COLO829 (cell line): ENCODE measurements around the gene CFAP210.

Experiments used
- DNase-seq: peaks from one replicate; pipeline ENCODE4 v3.0.0; 2012; ENCODE audit warnings: low spot score

The CFAP210 gene

GRCh38 chr2:169673106-169673505, 21.1 kb downstream of the CFAP210 start:
- DNase-seq: no peak

- DNase-seq: no peak
Measured at GRCh38 chr2:169672406-169672805, 21.8 kb downstream of the CFAP210 start.

- peak; percentile 65 for DNase-seq
Measured at GRCh38 chr2:169670937-169671336, 23.3 kb downstream of the CFAP210 start.

- DNase-seq: peak; percentile 82
Measured at GRCh38 chr2:169670215-169670651, 24.0 kb downstream of the CFAP210 start.

GRCh38 chr2:169667583-169667982, 26.6 kb downstream of the CFAP210 start:
- no peak for DNase-seq

- no peak for DNase-seq
Measured at GRCh38 chr2:169664978-169665930, 29.0 kb downstream of the CFAP210 start.

- no peak for DNase-seq
Measured at GRCh38 chr2:169664600-169664977, 29.6 kb downstream of the CFAP210 start.

GRCh38 chr2:169663247-169663646, 31.0 kb downstream of the CFAP210 start:
- DNase-seq: no peak

- DNase-seq: no peak
Measured at GRCh38 chr2:169662744-169663143, 31.5 kb downstream of the CFAP210 start.

- DNase-seq: no peak
Measured at GRCh38 chr2:169661265-169661664, 32.9 kb downstream of the CFAP210 start.

- DNase-seq: no peak
Measured at GRCh38 chr2:169659320-169659719, 34.9 kb downstream of the CFAP210 start.

- DNase-seq: no peak
Measured at GRCh38 chr2:169658877-169659276, 35.3 kb downstream of the CFAP210 start.

GRCh38 chr2:169656164-169656563, 38.0 kb downstream of the CFAP210 start:
- no peak for DNase-seq

- DNase-seq: no peak
Measured at GRCh38 chr2:169653636-169654035, 40.6 kb downstream of the CFAP210 start.

- DNase-seq: no peak
Measured at GRCh38 chr2:169649278-169649677, 44.9 kb downstream of the CFAP210 start.

GRCh38 chr2:169647496-169647895, 46.7 kb downstream of the CFAP210 start:
- no peak for DNase-seq

- no peak for DNase-seq
Measured at GRCh38 chr2:169644173-169644572, 50.0 kb downstream of the CFAP210 start.

- no peak for DNase-seq
Measured at GRCh38 chr2:169641464-169641863, 52.7 kb downstream of the CFAP210 start.

GRCh38 chr2:169640104-169640503, 54.1 kb downstream of the CFAP210 start:
- DNase-seq: no peak

- DNase-seq: no peak
Measured at GRCh38 chr2:169637620-169638019, 56.6 kb downstream of the CFAP210 start.

GRCh38 chr2:169636440-169637097, 57.6 kb downstream of the CFAP210 start:
- DNase-seq: no peak

- no peak for DNase-seq
Measured at GRCh38 chr2:169625781-169626180, 68.4 kb downstream of the CFAP210 start.

GRCh38 chr2:169623235-169623634, 71.0 kb downstream of the CFAP210 start:
- DNase-seq: no peak
